ENCODE results near the gene SETD5. TPM values are rescaled to one million over a fixed set of nuclear protein-coding genes. Genes with fewer than 3 reads are reported as not detected.

Gene SETD5, protein sequence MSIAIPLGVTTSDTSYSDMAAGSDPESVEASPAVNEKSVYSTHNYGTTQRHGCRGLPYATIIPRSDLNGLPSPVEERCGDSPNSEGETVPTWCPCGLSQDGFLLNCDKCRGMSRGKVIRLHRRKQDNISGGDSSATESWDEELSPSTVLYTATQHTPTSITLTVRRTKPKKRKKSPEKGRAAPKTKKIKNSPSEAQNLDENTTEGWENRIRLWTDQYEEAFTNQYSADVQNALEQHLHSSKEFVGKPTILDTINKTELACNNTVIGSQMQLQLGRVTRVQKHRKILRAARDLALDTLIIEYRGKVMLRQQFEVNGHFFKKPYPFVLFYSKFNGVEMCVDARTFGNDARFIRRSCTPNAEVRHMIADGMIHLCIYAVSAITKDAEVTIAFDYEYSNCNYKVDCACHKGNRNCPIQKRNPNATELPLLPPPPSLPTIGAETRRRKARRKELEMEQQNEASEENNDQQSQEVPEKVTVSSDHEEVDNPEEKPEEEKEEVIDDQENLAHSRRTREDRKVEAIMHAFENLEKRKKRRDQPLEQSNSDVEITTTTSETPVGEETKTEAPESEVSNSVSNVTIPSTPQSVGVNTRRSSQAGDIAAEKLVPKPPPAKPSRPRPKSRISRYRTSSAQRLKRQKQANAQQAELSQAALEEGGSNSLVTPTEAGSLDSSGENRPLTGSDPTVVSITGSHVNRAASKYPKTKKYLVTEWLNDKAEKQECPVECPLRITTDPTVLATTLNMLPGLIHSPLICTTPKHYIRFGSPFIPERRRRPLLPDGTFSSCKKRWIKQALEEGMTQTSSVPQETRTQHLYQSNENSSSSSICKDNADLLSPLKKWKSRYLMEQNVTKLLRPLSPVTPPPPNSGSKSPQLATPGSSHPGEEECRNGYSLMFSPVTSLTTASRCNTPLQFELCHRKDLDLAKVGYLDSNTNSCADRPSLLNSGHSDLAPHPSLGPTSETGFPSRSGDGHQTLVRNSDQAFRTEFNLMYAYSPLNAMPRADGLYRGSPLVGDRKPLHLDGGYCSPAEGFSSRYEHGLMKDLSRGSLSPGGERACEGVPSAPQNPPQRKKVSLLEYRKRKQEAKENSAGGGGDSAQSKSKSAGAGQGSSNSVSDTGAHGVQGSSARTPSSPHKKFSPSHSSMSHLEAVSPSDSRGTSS (N-terminal part only)
- 100 to 1,000 TPM in 1 of 2 experiments, 10 to 100 TPM in 1; 98.0 to 103 TPM for total RNA-seq

DNA sequence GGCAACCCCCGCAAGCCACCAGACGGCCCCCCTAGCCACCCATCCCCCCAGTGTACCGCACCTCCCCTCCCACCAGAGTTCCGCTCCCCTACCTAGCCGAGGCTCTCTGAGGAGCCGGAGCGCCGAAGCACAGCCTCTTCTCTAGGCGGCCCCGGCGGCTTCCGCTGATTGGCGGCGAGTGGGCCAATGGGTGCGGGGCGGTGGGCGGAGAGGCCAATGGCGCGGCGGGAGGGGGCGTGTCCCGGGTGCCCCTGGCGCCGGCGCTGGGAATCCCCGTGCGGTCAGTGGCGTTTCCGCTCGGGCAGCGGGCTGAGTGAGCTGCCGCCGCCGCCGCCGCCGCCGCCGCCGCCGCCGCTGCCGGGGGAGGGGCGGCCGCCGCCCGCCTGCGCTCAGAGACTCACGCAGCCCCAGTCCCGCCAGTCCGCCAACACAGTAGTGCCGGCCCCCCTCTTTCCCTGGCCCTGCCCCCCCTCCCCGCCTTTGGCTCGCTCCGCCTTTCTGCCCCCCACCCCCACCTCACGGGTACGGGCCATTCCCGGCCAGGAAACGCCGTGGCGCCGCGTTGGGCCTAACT lies at the start of gene SETD5:
SETD5 (plus strand) TSS at position 284 of the 574 bp plus-strand sequence. CDS start 31,324 bp downstream, outside the sequence.
- no peaks in the 10 kb centered on the region for H3K9me3 Mint-ChIP-seq
- intact Hi-C loops (cut with micrococcal nuclease), result loop anchor here (1.0 to 10.0 kb wide), 13 partner anchors 34 to 851 kb away; partner anchors contain the start of genes ARPC4, CRELD1, EMC3 and FANCD2
- H3K4me1 Mint-ChIP-seq (ENCODE audit: low read depth), result peaks cover 63% of the 10 kb centered on the region
- H3K36me3 Mint-ChIP-seq, result peaks cover 41% of the 10 kb centered on the region
- peak; percentile 99 for DNase-seq
- peak within 1 kb of the TSS; percentile 99 for H3K27ac Mint-ChIP-seq
- ChIA-PET POLR2A (interaction anchor here (0.6 to 5.8 kb wide), 14 partner anchors 8 to 456 kb away, joined by 3 to 72 read pairs (median 6); partner anchors contain the start of genes ARPC4, BRPF1, MTMR14 and THUMPD3), CTCF (interaction anchor here (1.5 kb wide), 1 partner anchor 44 kb away, joined by 6 read pairs; no protein-coding TSS in a partner anchor)
- H3K4me3 Mint-ChIP-seq, result peak within 1 kb of the TSS; percentile 97
- no peaks in the 10 kb centered on the region for H3K27me3 Mint-ChIP-seq

DNA sequence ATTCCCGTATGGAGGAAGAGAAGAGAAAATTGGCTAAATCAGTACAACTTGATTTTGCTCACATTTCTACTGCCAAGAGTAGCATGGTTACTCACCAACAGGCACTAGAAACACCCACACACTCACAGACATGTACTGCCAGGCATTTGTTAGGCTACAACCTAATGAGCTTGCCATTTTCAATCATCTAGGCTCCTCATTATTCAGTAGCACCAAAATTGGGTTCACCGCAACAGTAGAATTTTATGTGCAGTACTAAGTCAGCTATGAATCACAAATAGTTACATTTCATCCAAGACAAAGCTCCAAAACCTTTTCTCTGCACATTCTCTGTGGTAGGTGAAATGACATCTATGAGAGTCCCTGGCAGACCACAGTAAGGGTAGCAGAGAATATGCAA lies 49.5 kb upstream of the SETD5 start:
- ChIA-PET CTCF (interaction anchor here (0.8 to 1.1 kb wide), 2 partner anchors 360 to 379 kb away, joined by 3 to 4 read pairs; no protein-coding TSS in a partner anchor), POLR2A (interaction anchor here (0.9 kb wide), 1 partner anchor 15 kb away, joined by 4 read pairs; the partner anchor contains the start of gene THUMPD3)
- peaks cover 11% of the 10 kb centered on the region for H3K4me1 Mint-ChIP-seq (ENCODE audit: low read depth)
- no peaks in the 10 kb centered on the region for H3K27me3 Mint-ChIP-seq
- intact Hi-C loops (cut with micrococcal nuclease), result no loop called here
- no peak overlapping the region for H3K4me3 Mint-ChIP-seq
- no peak for DNase-seq
- no peaks in the 10 kb centered on the region for H3K36me3 Mint-ChIP-seq
- no peaks in the 10 kb centered on the region for H3K9me3 Mint-ChIP-seq
- H3K27ac Mint-ChIP-seq, result no peak overlapping the region

- ChIA-PET CTCF (no interaction called here), POLR2A (no interaction called here)
- H3K27me3 Mint-ChIP-seq, result no peaks in the 10 kb centered on the region
Measured at GRCh38 chr3:9349321-9350117, 47.9 kb upstream of the SETD5 start.

GRCh38 chr3:9351709-9352126 lies 45.7 kb upstream of the SETD5 start:
- Mint-ChIP-seq H3K4me1 (ENCODE audit: low read depth) (peaks cover 35% of the 10 kb centered on the region), H3K4me3 (no peak overlapping the region), H3K27ac (no peak overlapping the region), H3K36me3 (no peaks in the 10 kb centered on the region), H3K27me3 (no peaks in the 10 kb centered on the region), H3K9me3 (no peaks in the 10 kb centered on the region)
- ChIA-PET CTCF (interaction anchor here (1.0 to 3.6 kb wide), 3 partner anchors 11 to 151 kb away, joined by 3 to 43 read pairs (median 14); partner anchors contain the start of gene THUMPD3), POLR2A (interaction anchor here (0.6 to 0.7 kb wide), 3 partner anchors 57 to 496 kb away, joined by 3 to 5 read pairs (median 4); no protein-coding TSS in a partner anchor)
- intact Hi-C loops (cut with micrococcal nuclease), result loop anchor here (5.0 kb wide), 1 partner anchor 296 kb away; the partner anchor contains the start of gene MTMR14
- no peak for DNase-seq

More at GRCh38 chr3:9349321-9350117, 47.9 kb upstream of the SETD5 start:
- Mint-ChIP-seq H3K36me3 (no peaks in the 10 kb centered on the region), H3K9me3 (no peaks in the 10 kb centered on the region), H3K27ac (no peak overlapping the region), H3K4me1 (ENCODE audit: low read depth) (peaks cover 21% of the 10 kb centered on the region), H3K4me3 (no peak overlapping the region)
- intact Hi-C loops (cut with micrococcal nuclease), result loop anchor here (5.0 kb wide), 1 partner anchor 298 kb away; the partner anchor contains the start of gene MTMR14
- no peak for DNase-seq

DNA sequence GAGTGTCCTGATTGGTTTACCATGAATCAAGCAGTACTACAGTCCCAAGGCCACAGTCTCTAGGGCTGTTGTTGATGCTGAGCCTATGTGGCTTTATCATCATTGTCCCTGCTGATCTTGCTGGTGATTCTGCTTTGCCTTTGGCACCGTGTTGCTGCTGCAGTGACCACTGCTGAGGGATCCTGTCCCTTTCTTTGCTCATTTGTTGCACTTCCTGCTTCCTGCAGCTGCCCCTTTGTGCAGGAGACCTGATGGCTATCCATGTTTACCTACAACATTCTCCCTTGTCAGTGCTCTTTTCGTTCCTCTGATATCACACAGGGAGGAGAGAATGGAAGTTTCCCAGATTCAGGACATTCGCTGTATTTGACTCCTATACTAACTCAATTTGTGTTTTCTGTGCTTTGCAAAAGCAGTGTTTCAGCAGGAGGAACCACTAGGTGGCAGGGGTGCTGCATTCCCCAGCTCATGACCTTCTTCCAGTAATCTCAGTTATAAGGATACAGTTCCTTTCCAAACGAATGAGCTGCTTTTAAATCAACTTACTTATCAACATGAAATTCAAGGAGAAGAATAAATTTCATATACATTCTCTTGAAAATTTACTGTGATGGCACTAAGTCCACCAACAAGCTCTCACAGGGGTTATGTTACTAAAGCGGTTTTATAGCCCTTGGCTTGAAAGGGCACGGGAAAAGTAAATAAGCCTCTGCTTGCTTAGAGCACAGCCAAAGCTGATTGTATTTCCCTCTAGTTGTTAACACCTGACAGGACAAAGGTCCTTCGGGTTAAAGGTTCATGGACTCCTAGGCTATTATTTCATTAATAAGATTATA lies 44.3 kb upstream of the SETD5 start:
- intact Hi-C loops (cut with micrococcal nuclease), result loop anchor here (1.0 to 5.0 kb wide), 2 partner anchors 70 to 294 kb away; partner anchors contain the start of gene MTMR14
- H3K27ac Mint-ChIP-seq, result no peak overlapping the region
- ChIA-PET POLR2A (interaction anchor here (1.0 kb wide), 1 partner anchor 10 kb away, joined by 6 read pairs; the partner anchor contains the start of gene THUMPD3), CTCF (interaction anchor here (0.7 to 3.6 kb wide), 24 partner anchors 9 to 428 kb away, joined by 3 to 43 read pairs (median 4); partner anchors contain the start of genes MTMR14, RAD18, SETD5 and THUMPD3)
- H3K27me3 Mint-ChIP-seq, result no peaks in the 10 kb centered on the region
- no peaks in the 10 kb centered on the region for H3K36me3 Mint-ChIP-seq
- no peaks in the 10 kb centered on the region for H3K9me3 Mint-ChIP-seq
- peaks cover 27% of the 10 kb centered on the region for H3K4me1 Mint-ChIP-seq (ENCODE audit: low read depth)
- H3K4me3 Mint-ChIP-seq, result no peak overlapping the region
- DNase-seq, result peak; percentile 70

DNA sequence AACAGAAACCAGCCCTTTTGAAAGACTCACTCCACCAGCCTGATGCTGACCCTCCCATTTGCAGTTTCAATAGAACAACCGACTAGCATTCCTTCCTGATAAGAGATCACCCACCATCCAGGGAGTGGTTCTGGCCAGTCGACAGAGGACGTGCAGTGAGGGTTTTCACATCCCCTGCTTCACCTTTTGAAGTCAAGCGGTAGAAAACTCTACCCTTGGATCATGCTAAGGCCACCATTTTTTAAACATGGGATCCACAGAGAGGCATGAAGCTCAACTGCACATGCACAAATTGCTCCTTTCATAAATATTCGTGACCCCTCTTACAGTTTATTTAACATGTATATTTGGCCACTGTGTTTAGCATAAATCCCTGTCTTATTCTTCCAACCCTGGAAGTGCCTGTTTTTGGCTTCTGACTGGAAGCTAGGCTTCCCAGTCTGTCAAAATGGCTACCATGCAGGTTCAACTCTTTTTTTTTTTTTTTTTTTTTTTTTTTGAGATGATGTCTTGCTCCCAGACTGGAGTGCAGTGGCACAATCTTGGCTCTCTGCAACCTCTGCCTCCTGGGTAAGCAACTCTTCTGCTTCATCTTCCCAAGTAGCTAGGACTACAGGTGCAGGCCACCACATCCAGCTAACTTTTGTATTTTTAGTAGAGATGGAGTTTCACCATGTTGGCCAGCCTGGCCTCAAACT lies 35.6 kb upstream of the SETD5 start:
- Mint-ChIP-seq H3K4me3 (peak overlapping the region; percentile 95), H3K27ac (no peak overlapping the region), H3K9me3 (no peaks in the 10 kb centered on the region), H3K36me3 (peaks cover 29% of the 10 kb centered on the region), H3K4me1 (ENCODE audit: low read depth) (peaks cover 21% of the 10 kb centered on the region), H3K27me3 (no peaks in the 10 kb centered on the region)
- intact Hi-C loops (cut with micrococcal nuclease), result loop anchor here (2.0 kb wide), 1 partner anchor 369 kb away; the partner anchor contains the start of gene BRPF1
- DNase-seq, result no peak
- CTCF ChIA-PET, result interaction anchor here (0.7 to 3.4 kb wide), 4 partner anchors 9 to 390 kb away, joined by 3 to 43 read pairs (median 4); no protein-coding TSS in a partner anchor
- POLR2A ChIA-PET, result interaction anchor here (0.6 to 3.8 kb wide), 7 partner anchors 27 to 544 kb away, joined by 3 to 72 read pairs (median 4); partner anchors contain the start of genes OGG1, RAD18 and SETD5

GRCh38 chr3:9362731-9363530 lies 34.5 kb upstream of the SETD5 start, which contains the start of gene THUMPD3:
Gene THUMPD3, plus strand, starts transcription at chr3:9363054. Its CDS starts 2,015 bp downstream, at chr3:9365069.
- CTCF ChIA-PET, result interaction anchor here (0.7 to 3.4 kb wide), 7 partner anchors 10 to 391 kb away, joined by 3 to 43 read pairs (median 4); no protein-coding TSS in a partner anchor
- no peaks in the 10 kb centered on the region for H3K9me3 Mint-ChIP-seq
- POLR2A ChIA-PET, result interaction anchor here (0.7 to 3.8 kb wide), 17 partner anchors 8 to 664 kb away, joined by 3 to 72 read pairs (median 5); partner anchors contain the start of genes FANCD2, MTMR14, OGG1 and RAD18
- H3K4me3 Mint-ChIP-seq, result peak within 1 kb of the TSS; percentile 95
- peaks cover 29% of the 10 kb centered on the region for H3K36me3 Mint-ChIP-seq
- peaks cover 21% of the 10 kb centered on the region for H3K4me1 Mint-ChIP-seq (ENCODE audit: low read depth)
- no peaks in the 10 kb centered on the region for H3K27me3 Mint-ChIP-seq
- DNase-seq, result peak; percentile 96
- intact Hi-C loops (cut with micrococcal nuclease), result loop anchor here (1.0 to 2.0 kb wide), 3 partner anchors 9 to 368 kb away; partner anchors contain the start of genes BRPF1 and SETD5
- peak within 1 kb of the TSS; percentile 98 for H3K27ac Mint-ChIP-seq

DNA sequence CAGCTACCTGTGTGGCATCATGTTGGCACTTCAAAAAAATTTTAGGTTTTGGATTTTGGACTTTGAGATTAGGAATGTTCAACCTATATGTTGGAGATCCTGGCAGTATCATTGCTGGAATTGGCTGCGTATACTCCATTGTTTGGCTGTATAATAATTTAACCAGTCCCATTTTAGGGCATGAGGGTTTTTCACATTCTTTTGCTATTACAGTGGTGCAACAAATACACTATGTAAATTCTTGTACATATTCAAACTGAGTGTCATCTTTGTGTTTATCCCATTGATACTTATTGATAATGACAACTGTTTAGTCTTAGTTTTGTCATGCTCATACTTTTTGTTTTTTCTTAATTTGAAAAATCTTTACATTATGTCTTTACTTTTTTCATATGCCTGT lies 27.9 kb upstream of the SETD5 start:
- Mint-ChIP-seq H3K36me3 (peaks cover 49% of the 10 kb centered on the region), H3K27me3 (no peaks in the 10 kb centered on the region), H3K9me3 (no peaks in the 10 kb centered on the region), H3K4me1 (ENCODE audit: low read depth) (peaks cover 25% of the 10 kb centered on the region), H3K4me3 (no peak overlapping the region), H3K27ac (no peak overlapping the region)
- ChIA-PET CTCF (interaction anchor here (1.2 kb wide), 1 partner anchor 16 kb away, joined by 3 read pairs; no protein-coding TSS in a partner anchor), POLR2A (no interaction called here)
- no peak for DNase-seq
- intact Hi-C loops (cut with micrococcal nuclease), result no loop called here
